ENCODE data around the gene SNX7. TPM values are rescaled to one million over a fixed set of nuclear protein-coding genes. Genes with fewer than 3 reads are reported as not detected.

The SNX7 gene
- total RNA-seq, 4 donors from 2014 or later: 3.4 to 14.6 (median 13.0) TPM

DNA sequence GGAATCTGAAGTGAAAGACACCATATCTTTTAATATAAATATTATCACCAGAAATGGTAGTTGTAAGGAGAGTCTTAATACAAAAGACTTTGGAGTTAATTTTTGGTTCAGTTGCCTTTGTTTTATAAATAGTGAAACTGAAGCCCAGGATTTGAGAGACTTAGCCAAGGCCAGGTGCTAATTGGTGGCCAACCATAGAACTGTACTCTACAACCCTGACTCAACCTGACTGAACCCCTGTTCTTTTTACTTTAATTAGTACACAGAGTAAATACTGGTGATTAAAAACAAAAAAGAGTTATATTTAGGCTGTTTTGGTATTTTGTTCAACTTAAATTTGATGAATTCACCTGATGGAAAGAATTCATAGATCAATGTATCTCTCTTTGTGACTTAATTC is 76.3 kb downstream of the SNX7 start:
- Histone ChIP-seq H3K9me3 (no peaks in the 10 kb centered on the region), H3K27ac (no peak overlapping the region), H3K4me3 (no peak overlapping the region), H3K4me1 (peaks cover 3% of the 10 kb centered on the region), H3K36me3 (no peaks in the 10 kb centered on the region), H3K27me3 (no peaks in the 10 kb centered on the region)
- DNase-seq (ENCODE audit: low spot score in 2 of 2): no peak
- no peak for TF ChIP-seq EP300 (IDR thresholded peaks at IDR 0.05)
- no peak for TF ChIP-seq POLR2A (IDR thresholded peaks at IDR 0.05)
- TF ChIP-seq POLR2AphosphoS5 (IDR thresholded peaks at IDR 0.05): no peak
- TF ChIP-seq CTCF (IDR thresholded peaks at IDR 0.05): no peak

DNA sequence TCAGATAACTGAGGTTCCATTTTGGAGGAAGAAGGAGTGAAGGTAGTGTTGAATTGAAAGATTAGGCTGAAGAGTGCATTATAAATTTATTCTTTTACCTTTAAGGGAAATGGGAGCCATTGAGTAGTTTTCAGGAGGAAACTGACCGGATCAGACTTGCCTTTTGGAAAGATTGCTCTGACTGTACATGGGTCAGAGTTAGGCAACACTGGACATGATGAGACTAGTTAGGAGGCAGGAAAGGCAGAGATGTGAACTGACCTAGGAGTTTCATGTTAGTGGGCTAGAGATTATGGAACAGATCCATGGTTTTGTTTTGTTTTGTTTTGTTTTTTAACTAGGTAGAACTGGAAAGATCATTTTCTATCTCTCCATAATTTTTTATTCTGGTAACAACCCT is 78.2 kb downstream of the SNX7 start:
- no peak overlapping the region for H3K4me3 ChIP-seq
- TF ChIP-seq POLR2AphosphoS5 (IDR thresholded peaks at IDR 0.05) (no peak), POLR2A (IDR thresholded peaks at IDR 0.05) (no peak), EP300 (IDR thresholded peaks at IDR 0.05) (no peak), CTCF (IDR thresholded peaks at IDR 0.05) (no peak)
- 61% methylated on average over 1 of the region's 1 CpG for WGBS
- H3K36me3 ChIP-seq: no peaks in the 10 kb centered on the region
- peaks cover 3% of the 10 kb centered on the region for H3K4me1 ChIP-seq
- H3K9me3 ChIP-seq: no peaks in the 10 kb centered on the region
- H3K27ac ChIP-seq: no peak overlapping the region
- no peaks in the 10 kb centered on the region for H3K27me3 ChIP-seq
- DNase-seq (ENCODE audit: low spot score in 2 of 2): no peak

GRCh38 chr1:98741164-98741563 is 79.6 kb downstream of the SNX7 start:
- H3K36me3 ChIP-seq: no peaks in the 10 kb centered on the region
- DNase-seq (ENCODE audit: low spot score in 2 of 2): no peak
- WGBS: 69% methylated on average over 1 of the region's 1 CpG
- no peaks in the 10 kb centered on the region for H3K27me3 ChIP-seq
- H3K4me1 ChIP-seq: peaks cover 3% of the 10 kb centered on the region
- no peak overlapping the region for H3K27ac ChIP-seq
- H3K4me3 ChIP-seq: no peak overlapping the region
- H3K9me3 ChIP-seq: no peaks in the 10 kb centered on the region
- TF ChIP-seq POLR2AphosphoS5 (IDR thresholded peaks at IDR 0.05) (no peak), CTCF (IDR thresholded peaks at IDR 0.05) (no peak), EP300 (IDR thresholded peaks at IDR 0.05) (no peak), POLR2A (IDR thresholded peaks at IDR 0.05) (no peak)

GRCh38 chr1:98749152-98749756 is 87.7 kb downstream of the SNX7 start:
- 49% methylated on average over 2 of the region's 2 CpGs for WGBS
- no peaks in the 10 kb centered on the region for H3K36me3 ChIP-seq
- H3K27me3 ChIP-seq: no peaks in the 10 kb centered on the region
- DNase-seq (ENCODE audit: low spot score in 2 of 2): no peak
- no peak overlapping the region for H3K4me3 ChIP-seq
- TF ChIP-seq EP300 (IDR thresholded peaks at IDR 0.05) (no peak), CTCF (IDR thresholded peaks at IDR 0.05) (no peak), POLR2AphosphoS5 (IDR thresholded peaks at IDR 0.05) (no peak), POLR2A (IDR thresholded peaks at IDR 0.05) (no peak)
- no peak overlapping the region for H3K27ac ChIP-seq
- no peaks in the 10 kb centered on the region for H3K4me1 ChIP-seq
- H3K9me3 ChIP-seq: no peaks in the 10 kb centered on the region

GRCh38 chr1:98754176-98754575 is 92.7 kb downstream of the SNX7 start:
- Histone ChIP-seq H3K4me3 (no peak overlapping the region), H3K27ac (no peak overlapping the region), H3K27me3 (no peaks in the 10 kb centered on the region), H3K9me3 (no peaks in the 10 kb centered on the region), H3K36me3 (peaks cover 4% of the 10 kb centered on the region), H3K4me1 (no peaks in the 10 kb centered on the region)
- TF ChIP-seq POLR2A (IDR thresholded peaks at IDR 0.05): no peak
- no peak for TF ChIP-seq EP300 (IDR thresholded peaks at IDR 0.05)
- no peak for TF ChIP-seq POLR2AphosphoS5 (IDR thresholded peaks at IDR 0.05)
- WGBS: 56% methylated on average over 1 of the region's 1 CpG
- DNase-seq (ENCODE audit: low spot score in 2 of 2): no peak
